ENCODE measurements around the gene ARHGAP22. TPM values are rescaled to one million over a fixed set of nuclear protein-coding genes. Genes with fewer than 3 reads are reported as not detected.

ARHGAP22 gene
- total and polyA plus RNA-seq, 2 experiments from 2014 or later: 4.8 to 10.7 TPM

- ATAC-seq (no peak), DNase-seq (ENCODE audit: low spot score) (no peak)
- Histone ChIP-seq H3K9me2 (ENCODE audit: insufficient read depth) (no peaks in the 10 kb centered on the region), H3K4me3 (no peak overlapping the region), H3F3A (replicated peaks; ENCODE audit: low read depth) (0 out of 2 replicates have a peak, but pooled peaks cover 3% of the 10 kb centered on the region), H3K4me2 (no peak overlapping the region), H3K36me3 (ENCODE audit: insufficient read depth) (no peaks in the 10 kb centered on the region), H4K20me1 (replicated peaks; ENCODE audit: insufficient read depth) (no peaks in the 10 kb centered on the region), H3K27ac (ENCODE audit: low read depth) (no peak overlapping the region), H2AFZ (no peak overlapping the region), H3K27me3 (ENCODE audit: insufficient read depth) (peaks cover 14% of the 10 kb centered on the region), H3K4me1 (ENCODE audit: insufficient read depth) (no peaks in the 10 kb centered on the region; the same call in 1 of the 2 replicates), H3K79me2 (replicated peaks; ENCODE audit: insufficient read depth) (no peaks in the 10 kb centered on the region)
- H3K27me3 Mint-ChIP-seq (ENCODE audit: insufficient read depth, low read depth, poor library complexity): peaks cover 6% of the 10 kb centered on the region
- H3K4me3 Mint-ChIP-seq: no peak overlapping the region
- TF ChIP-seq ZNF114 (CRISPR knock-in tag; IDR thresholded peaks at IDR 0.05) (no peak), ZNF462 (CRISPR knock-in tag; IDR thresholded peaks at IDR 0.05) (no peak), JUNB (IDR thresholded peaks at IDR 0.05; ENCODE audit: unreplicated experiment) (no peak), CREB1 (CRISPR knock-in tag; IDR thresholded peaks at IDR 0.05; ENCODE audit: low read depth) (no peak), ZNF331 (CRISPR knock-in tag; IDR thresholded peaks at IDR 0.05; ENCODE audit: low read depth) (no peak), EZH2phosphoT487 (IDR thresholded peaks at IDR 0.05; ENCODE audit: unreplicated experiment) (no peak), STAT1 (IDR thresholded peaks at IDR 0.05; ENCODE audit: unreplicated experiment) (no peak), REST (IDR thresholded peaks at IDR 0.05; ENCODE audit: unreplicated experiment) (no peak), ETS1 (IDR thresholded peaks at IDR 0.05) (no peak), EZH2 (IDR thresholded peaks at IDR 0.05; ENCODE audit: low read depth, unreplicated experiment) (no peak), CTCF (conservative IDR thresholded peaks at IDR 0.05; ENCODE audit: low read depth in 2 of 2) (no peak), NANOG (IDR thresholded peaks at IDR 0.05; ENCODE audit: borderline replicate concordance) (no peak)
- no peak overlapping the region for H3K27ac Mint-ChIP-seq
- H3K9me3 Mint-ChIP-seq: no peaks in the 10 kb centered on the region; the same call in 2 of the 3 replicates
- H3K4me1 Mint-ChIP-seq: peaks cover 14% of the 10 kb centered on the region
- H3K36me3 Mint-ChIP-seq (ENCODE audit: low read depth): peaks cover 3% of the 10 kb centered on the region; the same call in 1 of the 3 replicates
These were observed 142.3 kb downstream of the ARHGAP22 start for GRCh38 chr10:48462482-48463020.

All from GM23338 (cell line).